GM12891 (cell line): Measurements from ENCODE around the gene SETD2.
"Not testable (repeated sequence)": the region's sequence is repeated elsewhere in the genome, so short reads cannot be mapped to it uniquely, and the experiment has no call there.

ENCODE experiments used
- POLR2A ChIP-seq: IDR thresholded peaks from 2 replicates; pipeline ENCODE4 v1.6.1; 2011; ENCODE audit warnings: low read depth, low read length, control low read depth
- POLR2AphosphoS5 ChIP-seq: IDR thresholded peaks from 2 replicates; pipeline ENCODE4 v1.6.1; 2011; ENCODE audit warnings: low read depth, low read length, control low read depth
- SPI1 ChIP-seq: IDR thresholded peaks from 2 replicates; pipeline ENCODE4 v1.6.1; 2011; ENCODE audit warnings: low read depth, low read length, control low read depth
- TAF1 ChIP-seq: IDR thresholded peaks from 2 replicates; pipeline ENCODE4 v1.6.1; 2011; ENCODE audit warnings: low read depth, low read length, control low read depth

GRCh38 chr3:47031041-47031440, 132.9 kb downstream of the SETD2 start:
- not testable (repeated sequence) for TF ChIP-seq POLR2AphosphoS5, POLR2A, SPI1, TAF1
